Amniotic epithelial cell (primary cell): ENCODE measurements around the gene MYL2.
"Not testable (repeated sequence)": the region's sequence is repeated elsewhere in the genome, so short reads cannot be mapped to it uniquely, and the experiment has no call there.

Source experiments
- DNase-seq: peaks from one replicate; pipeline ENCODE4 v3.0.0-alpha.2; 2010; ENCODE audit warnings: low read depth

The MYL2 gene, protein sequence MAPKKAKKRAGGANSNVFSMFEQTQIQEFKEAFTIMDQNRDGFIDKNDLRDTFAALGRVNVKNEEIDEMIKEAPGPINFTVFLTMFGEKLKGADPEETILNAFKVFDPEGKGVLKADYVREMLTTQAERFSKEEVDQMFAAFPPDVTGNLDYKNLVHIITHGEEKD

DNA sequence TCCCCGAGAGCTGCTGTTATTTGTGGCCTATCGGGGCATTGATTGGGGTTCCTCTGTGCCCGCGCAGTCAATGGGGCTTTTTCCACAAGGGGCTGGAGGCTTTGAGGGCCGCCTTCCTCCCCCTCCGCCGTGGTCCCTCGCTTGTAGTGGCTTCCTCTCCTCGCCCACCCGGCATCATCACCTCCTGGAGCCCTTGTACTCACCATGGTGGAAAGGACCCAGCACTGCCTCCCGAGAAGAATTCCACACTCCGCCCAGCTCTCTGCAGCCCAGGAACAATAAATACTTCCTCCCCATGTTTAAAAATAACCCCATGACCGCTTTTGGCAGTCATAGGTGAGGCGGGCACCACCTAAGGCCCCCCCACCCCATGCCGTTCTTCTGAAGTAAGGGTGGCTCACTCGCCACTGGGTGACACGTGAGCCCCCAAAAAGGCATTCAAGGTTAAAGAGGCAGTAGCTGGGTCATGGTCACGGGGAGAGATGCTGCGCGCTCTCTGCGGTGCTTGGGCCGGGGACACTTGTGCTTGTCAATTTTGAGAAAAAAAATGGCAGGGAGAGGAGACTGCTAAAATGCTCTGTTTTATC, at the start of gene MYL2:
MYL2 (minus strand) TSS at position 256 of the 587 bp plus-strand sequence; CDS start at position 206, 50 bp downstream.
- no peak for DNase-seq

DNA sequence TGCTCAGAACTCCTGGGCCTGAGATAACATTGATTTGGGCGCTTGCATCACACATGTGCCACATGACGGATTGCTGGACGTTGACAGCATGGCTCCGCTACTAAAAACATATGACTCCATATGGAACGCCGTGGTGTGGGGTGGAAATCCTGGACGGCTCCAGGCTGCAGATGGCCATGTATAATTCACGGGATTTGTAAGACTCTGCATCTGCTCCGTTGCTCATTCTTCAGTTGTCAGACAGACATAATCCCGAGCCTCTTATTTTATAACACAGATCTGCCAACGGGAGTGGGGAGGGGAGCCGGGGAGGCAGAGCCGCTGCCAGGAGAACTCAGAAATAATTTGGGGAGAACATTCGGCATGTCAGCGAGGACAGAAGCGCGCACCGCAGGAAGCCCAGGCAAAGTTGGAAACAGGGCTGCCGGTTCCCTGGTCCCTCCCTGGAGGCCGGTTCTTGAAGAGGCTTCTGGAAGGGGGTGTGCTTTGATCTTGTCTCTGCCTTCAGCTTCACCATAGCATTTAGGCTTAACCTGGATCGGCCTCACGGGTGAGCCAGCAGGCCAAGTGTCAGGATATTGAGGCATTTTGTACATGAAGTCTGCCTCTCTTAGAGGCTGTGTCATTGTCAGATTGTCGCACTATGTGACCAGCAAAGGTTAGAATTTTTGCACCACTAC, 45.8 kb upstream of the MYL2 start:
- DNase-seq = peak; percentile 1

GRCh38 chr12:110965574-110965973, 45.2 kb upstream of the MYL2 start:
- no peak for DNase-seq

- no peak for DNase-seq
Observed at GRCh38 chr12:110960795-110961194, 40.4 kb upstream of the MYL2 start.

DNA sequence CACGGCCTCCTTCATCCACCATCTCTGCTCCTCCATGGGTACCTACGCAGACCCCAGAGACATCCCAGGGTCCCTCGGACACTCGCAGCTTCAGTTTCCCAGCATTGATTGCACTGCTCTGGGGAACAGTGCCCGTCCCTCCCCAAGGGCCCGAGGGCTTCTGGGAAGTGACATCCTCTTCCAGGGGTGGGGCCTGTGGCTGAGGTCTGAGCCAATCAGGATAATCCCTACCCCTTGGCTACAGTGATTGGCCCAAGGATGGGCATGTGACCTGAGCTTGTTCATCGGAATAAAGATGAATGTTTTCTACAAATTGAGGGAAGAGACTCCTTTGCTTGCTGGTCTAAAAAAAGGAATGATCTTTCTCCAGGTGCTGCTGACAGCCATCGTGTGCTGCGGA, 37.3 kb upstream of the MYL2 start:
- no peak for DNase-seq

DNA sequence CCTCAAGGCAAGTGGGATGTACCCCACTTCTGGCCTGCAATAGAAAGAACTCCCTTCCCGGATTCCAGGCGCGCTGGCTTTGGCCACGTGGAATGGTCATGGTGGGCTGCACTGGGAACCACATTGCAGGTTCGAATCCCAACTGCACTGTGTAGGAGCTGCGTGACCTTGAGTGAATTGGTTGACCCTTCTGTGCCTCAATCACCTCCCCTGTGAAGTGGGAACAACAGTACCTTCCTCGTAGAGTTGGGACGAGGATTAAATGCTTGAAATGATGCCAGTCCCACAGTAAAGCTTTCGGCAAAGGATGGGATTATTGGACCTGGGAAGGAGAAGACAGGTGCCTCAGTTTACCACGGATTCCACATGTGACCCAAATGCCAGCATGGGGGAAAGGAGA, 36.8 kb upstream of the MYL2 start:
- no peak for DNase-seq

GRCh38 chr12:110950867-110951266, 30.5 kb upstream of the MYL2 start:
- DNase-seq = not testable (repeated sequence)

DNA sequence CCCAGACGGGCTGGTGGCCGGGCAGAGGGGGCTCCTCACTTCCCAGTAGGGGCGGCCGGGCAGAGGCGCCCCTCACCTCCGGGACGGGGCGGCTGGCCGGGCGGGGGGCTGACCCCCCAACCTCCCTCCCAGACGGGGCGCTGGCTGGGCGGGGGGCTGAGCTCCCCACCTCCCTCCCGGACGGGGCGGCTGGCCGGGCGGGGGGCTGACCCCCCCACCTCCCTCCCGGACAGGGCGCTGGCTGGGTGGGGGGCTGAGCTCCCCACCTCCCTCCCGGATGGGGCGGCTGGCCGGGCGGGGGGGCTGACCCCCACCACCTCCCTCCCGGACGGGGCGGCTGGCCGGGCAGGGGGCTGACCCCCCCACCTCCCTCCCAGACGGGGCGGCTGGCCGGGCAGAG, 30.1 kb upstream of the MYL2 start:
- DNase-seq = not testable (repeated sequence)

GRCh38 chr12:110948041-110948440, 27.7 kb upstream of the MYL2 start:
- no peak for DNase-seq

DNA sequence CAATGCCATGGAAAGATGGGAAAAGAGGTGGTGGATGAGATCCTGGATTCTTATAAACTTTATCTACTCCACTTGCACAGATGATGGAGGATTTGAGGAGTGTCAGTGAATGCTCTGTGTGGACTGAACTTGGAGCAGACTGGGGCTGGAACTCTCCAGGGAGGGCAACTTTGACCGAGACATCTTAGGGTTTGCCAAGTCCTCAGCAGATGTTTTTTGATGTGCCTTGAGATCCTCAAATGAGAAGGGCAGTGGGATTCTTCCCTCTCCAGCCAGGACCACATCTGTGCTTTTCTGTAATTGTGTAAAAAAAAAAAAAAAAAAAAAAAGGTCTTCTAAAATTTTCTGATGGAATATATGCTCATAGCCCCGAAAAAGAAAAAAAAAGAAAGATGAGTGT, 23.0 kb upstream of the MYL2 start:
- DNase-seq = no peak

DNA sequence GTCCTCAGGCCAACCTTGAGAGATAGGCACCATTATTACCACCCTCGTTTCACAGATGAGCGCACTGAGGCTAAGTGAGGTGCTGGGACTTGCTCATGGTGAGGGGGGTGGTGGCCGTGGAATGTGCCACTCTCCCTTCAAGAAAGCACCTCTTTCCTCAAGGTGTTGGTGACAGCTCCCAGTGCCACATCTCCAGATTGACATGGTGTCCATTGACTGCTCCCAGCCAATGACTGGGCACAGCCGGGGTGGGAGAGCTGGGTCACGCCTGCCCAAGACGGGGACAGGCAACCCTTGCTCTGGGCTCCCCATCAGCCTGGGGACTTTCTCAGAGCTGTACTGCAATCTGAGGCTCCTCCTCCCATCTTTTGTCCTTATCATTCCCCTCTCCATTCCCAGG, 21.0 kb upstream of the MYL2 start:
- no peak for DNase-seq

GRCh38 chr12:110940933-110941332, 20.6 kb upstream of the MYL2 start:
- DNase-seq = no peak

GRCh38 chr12:110940296-110940695, 19.9 kb upstream of the MYL2 start:
- no peak for DNase-seq

GRCh38 chr12:110937104-110937641, 16.8 kb upstream of the MYL2 start:
- DNase-seq = peak; percentile 17

- DNase-seq = no peak
Observed at GRCh38 chr12:110936367-110937103, 16.2 kb upstream of the MYL2 start.

DNA sequence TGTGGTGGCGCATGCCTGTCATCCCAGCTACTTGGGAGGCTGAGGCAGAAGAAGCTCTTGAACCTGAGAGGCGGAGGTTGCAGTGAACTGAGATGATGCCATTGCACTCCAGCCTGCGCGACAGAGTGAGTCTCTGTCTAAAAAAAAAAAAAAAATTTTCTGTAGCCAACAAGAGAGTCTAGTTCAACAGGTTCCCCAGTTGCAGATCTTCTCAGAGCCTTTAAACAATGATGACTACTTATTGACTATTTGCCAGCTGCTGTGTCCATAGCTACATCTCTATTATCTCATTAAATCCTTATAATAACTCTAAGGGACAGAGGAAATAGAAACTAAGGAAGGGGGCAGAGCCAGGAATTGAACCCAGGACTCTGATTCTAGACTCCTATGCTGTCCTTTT, 15.2 kb upstream of the MYL2 start:
- no peak for DNase-seq

DNA sequence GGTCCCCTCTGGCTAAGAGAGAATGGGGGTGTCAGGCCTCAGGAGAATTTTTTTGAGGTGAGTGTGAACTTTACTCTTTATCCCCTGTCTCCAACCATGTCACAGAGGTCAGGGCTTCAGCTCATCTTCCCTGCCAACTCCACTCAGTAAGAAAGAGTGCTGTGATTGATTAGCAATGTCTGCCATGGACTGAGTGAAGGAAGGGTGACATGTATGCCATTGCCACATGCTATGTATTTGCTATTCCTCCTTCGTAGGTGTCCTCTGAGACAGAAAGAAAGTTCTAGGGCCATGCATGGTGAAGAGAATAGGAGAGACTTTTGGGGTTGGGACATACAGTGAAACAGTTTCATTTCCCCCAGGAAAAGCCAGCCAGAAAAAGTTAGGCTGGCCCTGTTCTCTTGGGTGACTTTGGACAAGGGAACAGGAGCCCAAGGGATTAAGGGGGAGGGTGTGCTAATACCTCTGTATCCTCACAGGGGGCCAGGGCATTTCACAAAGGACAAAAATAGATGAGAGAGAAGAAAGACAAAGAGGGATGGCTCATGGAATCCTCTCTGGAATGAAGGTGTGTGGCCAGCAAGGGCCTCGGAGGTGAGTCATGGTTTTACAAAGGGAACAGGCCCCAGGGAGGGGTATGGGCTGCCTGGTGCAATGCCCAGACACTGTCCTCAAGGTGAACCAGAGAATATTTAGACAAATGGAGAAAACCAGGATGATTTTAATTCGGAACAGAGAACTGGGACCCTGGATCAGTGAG, 13.9 kb upstream of the MYL2 start:
- DNase-seq = peak; percentile 12

DNA sequence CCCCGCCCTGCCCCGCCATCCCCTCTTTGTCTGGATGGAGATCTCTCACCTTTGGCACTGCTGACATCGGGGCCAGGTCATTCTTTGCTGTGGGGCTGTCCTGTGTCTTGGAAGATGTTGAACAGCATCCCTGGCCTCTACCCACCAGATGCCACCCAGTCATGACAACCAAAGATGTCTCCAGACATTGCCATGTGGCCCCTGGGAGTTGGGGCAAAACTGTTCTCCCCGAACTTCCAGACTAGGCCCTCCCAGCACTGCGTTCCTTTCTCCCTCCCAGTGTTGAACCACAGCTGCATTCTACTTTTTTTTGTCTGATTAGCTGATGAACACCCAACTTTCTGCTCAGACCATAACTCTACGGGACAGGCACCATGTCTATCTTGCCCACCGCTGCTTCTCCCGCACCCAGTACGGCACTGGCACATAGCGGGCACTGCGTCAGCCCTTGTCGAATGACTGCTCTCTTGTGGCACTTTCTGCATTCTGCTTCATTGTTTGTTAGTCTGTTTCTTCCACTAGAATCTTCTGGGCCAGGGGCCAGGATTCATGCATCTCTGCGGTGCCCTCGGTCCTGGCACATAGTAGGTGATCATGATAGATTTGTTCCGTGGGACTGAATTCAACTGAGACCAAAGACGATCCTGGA, 13.1 kb upstream of the MYL2 start:
- DNase-seq = no peak

GRCh38 chr12:110932046-110932445, 11.7 kb upstream of the MYL2 start:
- no peak for DNase-seq

DNA sequence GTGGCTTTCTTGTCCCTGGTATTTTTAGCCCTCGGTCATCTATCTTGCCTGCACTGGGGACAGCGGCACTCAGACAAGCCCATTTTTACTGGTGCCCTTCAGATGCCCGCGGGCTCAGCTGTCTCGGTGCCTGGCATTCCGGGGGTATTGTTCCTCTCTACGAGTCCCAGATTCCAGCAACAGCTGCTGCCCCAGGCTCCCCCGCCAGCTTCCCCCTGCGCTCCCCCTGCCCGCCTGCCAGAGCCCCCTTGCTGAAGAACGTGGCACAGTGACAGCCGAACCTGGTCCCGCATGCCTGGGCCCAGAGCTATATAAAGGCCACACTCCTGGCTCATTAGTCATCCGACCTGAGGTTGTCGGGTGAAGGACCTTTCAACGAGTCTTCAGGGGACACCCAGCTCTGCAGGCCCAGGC, 10.9 kb upstream of the MYL2 start:
- DNase-seq = no peak
